ENCODE results near the gene LRRC28. TPM values are rescaled to one million over a fixed set of nuclear protein-coding genes. Genes with fewer than 3 reads are reported as not detected.
A peak's percentile ranks its signal among the peaks of the same experiment; 100 is the strongest.

The LRRC28 gene
- total and polyA plus RNA-seq, 10 of the 15 experiments (the other 5 are each of a cell fraction or from before 2014, with no cell fraction given), result 21.3 to 54.9 (median 27.7) TPM

DNA sequence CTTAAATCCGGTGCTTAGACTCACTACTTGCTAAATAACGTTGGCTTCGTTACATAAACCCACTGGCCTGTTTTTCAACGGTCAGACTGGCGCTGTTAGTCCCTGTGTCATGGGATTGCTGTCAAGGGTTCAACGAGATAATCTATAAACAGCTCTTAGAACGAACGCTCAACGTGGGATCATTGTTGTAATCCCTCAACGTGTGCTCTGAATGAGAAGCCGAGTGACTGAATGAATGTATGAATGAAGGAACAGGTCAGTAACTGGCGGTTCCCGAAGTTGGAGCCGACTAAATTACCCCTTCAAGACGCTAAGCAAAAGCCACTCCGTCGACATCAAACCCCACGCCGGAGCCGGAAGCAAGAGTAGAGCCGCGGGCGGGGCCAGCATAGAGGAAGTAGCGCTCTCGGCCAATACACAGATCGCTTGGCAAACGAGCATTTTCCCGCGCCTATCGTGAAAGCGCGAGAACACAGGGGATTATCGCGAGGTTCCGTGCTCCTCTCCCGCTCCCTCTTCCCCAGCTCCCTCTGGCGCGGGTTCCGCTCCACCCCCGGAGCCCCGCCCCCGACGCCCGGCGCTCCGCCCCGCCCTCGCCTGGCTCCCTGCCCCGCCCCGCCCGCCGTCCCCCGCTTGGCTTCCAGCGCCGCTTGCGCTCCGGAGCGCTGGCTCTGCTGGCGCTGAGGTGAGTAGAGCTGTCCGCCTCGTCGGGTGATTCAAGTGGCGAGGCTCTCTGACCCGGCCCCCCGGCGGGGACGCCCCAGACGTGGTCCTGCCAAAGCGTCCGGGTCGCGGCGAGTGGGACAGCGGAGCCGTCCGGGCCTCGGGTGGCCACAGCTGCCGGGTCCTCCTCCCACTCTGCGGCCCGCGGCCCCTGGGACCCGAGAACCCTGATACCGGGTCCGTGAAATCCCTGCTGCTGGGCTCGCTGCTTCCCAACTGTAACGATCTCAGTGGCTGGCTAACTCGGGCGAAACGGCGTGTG lies at the start of gene LRRC28 (continued):
- TF ChIP-seq POLR2AphosphoS2 (IDR thresholded peaks at IDR 0.05; ENCODE audit: low read depth, low read length) (peak; percentile 95), CBX5 (IDR thresholded peaks at IDR 0.05; ENCODE audit: low read depth) (no peak), RELA (IDR thresholded peaks at IDR 0.05; ENCODE audit: borderline replicate concordance, partially characterized antibody) (no peak), RFX5 (IDR thresholded peaks at IDR 0.05; ENCODE audit: low read depth, low read length) (no peak), STAT1 (conservative IDR thresholded peaks at IDR 0.05) (no peak), SREBF1 (IDR thresholded peaks at IDR 0.05; ENCODE audit: low read length) (no peak), ATF7 (IDR thresholded peaks at IDR 0.05; ENCODE audit: low read depth) (0 out of 2 replicates have a peak, but pooled peaks have one; percentile 29), MYB (IDR thresholded peaks at IDR 0.05; ENCODE audit: borderline replicate concordance, low read depth, low read length) (no peak), CBFB (IDR thresholded peaks at IDR 0.05; ENCODE audit: low read depth) (peak; percentile 94; the same call in 1 of the 2 replicates), HDGF (IDR thresholded peaks at IDR 0.05) (no peak), MTA2 (IDR thresholded peaks at IDR 0.05; ENCODE audit: low read depth) (no peak), EGR1 (IDR thresholded peaks at IDR 0.05; ENCODE audit: borderline replicate concordance in 1 of 2, low read depth in 2 of 2, low read length in 2 of 2) (peak in 1 of 2 experiments; percentile 52; a peak in 1 of 3 replicates), FOXM1 (IDR thresholded peaks at IDR 0.05; ENCODE audit: low read depth, low read length) (0 out of 2 replicates have a peak, but pooled peaks have one; percentile 40), ETV6 (conservative IDR thresholded peaks at IDR 0.05 in 1 of 2, IDR thresholded peaks at IDR 0.05 in 1 of 2; ENCODE audit: borderline replicate concordance in 1 of 2, low read depth in 1 of 2) (no peak), NRF1 (conservative IDR thresholded peaks at IDR 0.05; ENCODE audit: low read depth, low read length) (no peak), POLR2AphosphoS5 (IDR thresholded peaks at IDR 0.05; ENCODE audit: low read length) (peak; percentile 98)
- TF ChIP-seq, protein P1, sequence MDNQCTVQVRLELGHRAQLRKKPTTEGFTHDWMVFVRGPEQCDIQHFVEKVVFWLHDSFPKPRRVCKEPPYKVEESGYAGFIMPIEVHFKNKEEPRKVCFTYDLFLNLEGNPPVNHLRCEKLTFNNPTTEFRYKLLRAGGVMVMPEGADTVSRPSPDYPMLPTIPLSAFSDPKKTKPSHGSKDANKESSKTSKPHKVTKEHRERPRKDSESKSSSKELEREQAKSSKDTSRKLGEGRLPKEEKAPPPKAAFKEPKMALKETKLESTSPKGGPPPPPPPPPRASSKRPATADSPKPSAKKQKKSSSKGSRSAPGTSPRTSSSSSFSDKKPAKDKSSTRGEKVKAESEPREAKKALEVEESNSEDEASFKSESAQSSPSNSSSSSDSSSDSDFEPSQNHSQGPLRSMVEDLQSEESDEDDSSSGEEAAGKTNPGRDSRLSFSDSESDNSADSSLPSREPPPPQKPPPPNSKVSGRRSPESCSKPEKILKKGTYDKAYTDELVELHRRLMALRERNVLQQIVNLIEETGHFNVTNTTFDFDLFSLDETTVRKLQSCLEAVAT (IDR thresholded peaks at IDR 0.05), result peak; percentile 54; the same call in 1 of the 2 replicates
- TF ChIP-seq, protein P2, sequence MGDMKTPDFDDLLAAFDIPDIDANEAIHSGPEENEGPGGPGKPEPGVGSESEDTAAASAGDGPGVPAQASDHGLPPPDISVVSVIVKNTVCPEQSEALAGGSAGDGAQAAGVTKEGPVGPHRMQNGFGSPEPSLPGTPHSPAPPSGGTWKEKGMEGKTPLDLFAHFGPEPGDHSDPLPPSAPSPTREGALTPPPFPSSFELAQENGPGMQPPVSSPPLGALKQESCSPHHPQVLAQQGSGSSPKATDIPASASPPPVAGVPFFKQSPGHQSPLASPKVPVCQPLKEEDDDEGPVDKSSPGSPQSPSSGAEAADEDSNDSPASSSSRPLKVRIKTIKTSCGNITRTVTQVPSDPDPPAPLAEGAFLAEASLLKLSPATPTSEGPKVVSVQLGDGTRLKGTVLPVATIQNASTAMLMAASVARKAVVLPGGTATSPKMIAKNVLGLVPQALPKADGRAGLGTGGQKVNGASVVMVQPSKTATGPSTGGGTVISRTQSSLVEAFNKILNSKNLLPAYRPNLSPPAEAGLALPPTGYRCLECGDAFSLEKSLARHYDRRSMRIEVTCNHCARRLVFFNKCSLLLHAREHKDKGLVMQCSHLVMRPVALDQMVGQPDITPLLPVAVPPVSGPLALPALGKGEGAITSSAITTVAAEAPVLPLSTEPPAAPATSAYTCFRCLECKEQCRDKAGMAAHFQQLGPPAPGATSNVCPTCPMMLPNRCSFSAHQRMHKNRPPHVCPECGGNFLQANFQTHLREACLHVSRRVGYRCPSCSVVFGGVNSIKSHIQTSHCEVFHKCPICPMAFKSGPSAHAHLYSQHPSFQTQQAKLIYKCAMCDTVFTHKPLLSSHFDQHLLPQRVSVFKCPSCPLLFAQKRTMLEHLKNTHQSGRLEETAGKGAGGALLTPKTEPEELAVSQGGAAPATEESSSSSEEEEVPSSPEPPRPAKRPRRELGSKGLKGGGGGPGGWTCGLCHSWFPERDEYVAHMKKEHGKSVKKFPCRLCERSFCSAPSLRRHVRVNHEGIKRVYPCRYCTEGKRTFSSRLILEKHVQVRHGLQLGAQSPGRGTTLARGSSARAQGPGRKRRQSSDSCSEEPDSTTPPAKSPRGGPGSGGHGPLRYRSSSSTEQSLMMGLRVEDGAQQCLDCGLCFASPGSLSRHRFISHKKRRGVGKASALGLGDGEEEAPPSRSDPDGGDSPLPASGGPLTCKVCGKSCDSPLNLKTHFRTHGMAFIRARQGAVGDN (IDR thresholded peaks at IDR 0.05), result peak; percentile 34
- TF ChIP-seq, protein P3, sequence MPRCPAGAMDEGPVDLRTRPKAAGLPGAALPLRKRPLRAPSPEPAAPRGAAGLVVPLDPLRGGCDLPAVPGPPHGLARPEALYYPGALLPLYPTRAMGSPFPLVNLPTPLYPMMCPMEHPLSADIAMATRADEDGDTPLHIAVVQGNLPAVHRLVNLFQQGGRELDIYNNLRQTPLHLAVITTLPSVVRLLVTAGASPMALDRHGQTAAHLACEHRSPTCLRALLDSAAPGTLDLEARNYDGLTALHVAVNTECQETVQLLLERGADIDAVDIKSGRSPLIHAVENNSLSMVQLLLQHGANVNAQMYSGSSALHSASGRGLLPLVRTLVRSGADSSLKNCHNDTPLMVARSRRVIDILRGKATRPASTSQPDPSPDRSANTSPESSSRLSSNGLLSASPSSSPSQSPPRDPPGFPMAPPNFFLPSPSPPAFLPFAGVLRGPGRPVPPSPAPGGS (IDR thresholded peaks at IDR 0.05; ENCODE audit: borderline replicate concordance, insufficient read depth, low read depth, low read length, poor library complexity, severe bottlenecking), result no peak
- TF ChIP-seq, protein P4, sequence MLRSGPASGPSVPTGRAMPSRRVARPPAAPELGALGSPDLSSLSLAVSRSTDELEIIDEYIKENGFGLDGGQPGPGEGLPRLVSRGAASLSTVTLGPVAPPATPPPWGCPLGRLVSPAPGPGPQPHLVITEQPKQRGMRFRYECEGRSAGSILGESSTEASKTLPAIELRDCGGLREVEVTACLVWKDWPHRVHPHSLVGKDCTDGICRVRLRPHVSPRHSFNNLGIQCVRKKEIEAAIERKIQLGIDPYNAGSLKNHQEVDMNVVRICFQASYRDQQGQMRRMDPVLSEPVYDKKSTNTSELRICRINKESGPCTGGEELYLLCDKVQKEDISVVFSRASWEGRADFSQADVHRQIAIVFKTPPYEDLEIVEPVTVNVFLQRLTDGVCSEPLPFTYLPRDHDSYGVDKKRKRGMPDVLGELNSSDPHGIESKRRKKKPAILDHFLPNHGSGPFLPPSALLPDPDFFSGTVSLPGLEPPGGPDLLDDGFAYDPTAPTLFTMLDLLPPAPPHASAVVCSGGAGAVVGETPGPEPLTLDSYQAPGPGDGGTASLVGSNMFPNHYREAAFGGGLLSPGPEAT (IDR thresholded peaks at IDR 0.05; ENCODE audit: low read depth), result peak; percentile 51; the same call in 1 of the 2 replicates
